Esophagus squamous epithelium (tissue), 4 donors: ENCODE data around the gene BCL2L1.

Experiments
- CTCF ChIP-seq, 6 experiments: fragments of 450-650 bp in 4 of 6; fragments of 200-600 bp in 2 of 6; sonication (generic) in 2 of 6; IDR thresholded peaks; one replicate each; pipeline ENCODE4 v1.5.1; 2016 to 2019; ENCODE audit warnings: antibody characterized with exemption in 6 of 6, mild to moderate bottlenecking in 4 of 6, moderate library complexity in 4 of 6
- POLR2A ChIP-seq, 4 donors: fragments of 450-650 bp; IDR thresholded peaks; one replicate each; pipeline ENCODE4 v1.6.1; 2017; ENCODE audit warnings: antibody characterized with exemption in 4 of 4, mild to moderate bottlenecking in 4 of 4, moderate library complexity in 3 of 4

- TF ChIP-seq CTCF (IDR thresholded peaks at IDR 0.05) (no peak), POLR2A (IDR thresholded peaks at IDR 0.05) (no peak)
Measured at GRCh38 chr20:31632548-31633338, 89.9 kb downstream of the BCL2L1 start.
